Erythroblast (primary cell): ENCODE measurements around the gene ABAT.
A peak's percentile ranks its signal among the peaks of the same experiment; 100 is the strongest.

Experiments
- GATA1 ChIP-seq: IDR thresholded peaks from 2 replicates; pipeline ENCODE4 v1.6.1; 2011; ENCODE audit warnings: low read depth, mild to moderate bottlenecking, control low read depth, low read length, moderate library complexity
- POLR2A ChIP-seq: IDR thresholded peaks from 2 replicates; pipeline ENCODE4 v1.6.1; 2011; ENCODE audit warnings: mild to moderate bottlenecking, low read length

DNA sequence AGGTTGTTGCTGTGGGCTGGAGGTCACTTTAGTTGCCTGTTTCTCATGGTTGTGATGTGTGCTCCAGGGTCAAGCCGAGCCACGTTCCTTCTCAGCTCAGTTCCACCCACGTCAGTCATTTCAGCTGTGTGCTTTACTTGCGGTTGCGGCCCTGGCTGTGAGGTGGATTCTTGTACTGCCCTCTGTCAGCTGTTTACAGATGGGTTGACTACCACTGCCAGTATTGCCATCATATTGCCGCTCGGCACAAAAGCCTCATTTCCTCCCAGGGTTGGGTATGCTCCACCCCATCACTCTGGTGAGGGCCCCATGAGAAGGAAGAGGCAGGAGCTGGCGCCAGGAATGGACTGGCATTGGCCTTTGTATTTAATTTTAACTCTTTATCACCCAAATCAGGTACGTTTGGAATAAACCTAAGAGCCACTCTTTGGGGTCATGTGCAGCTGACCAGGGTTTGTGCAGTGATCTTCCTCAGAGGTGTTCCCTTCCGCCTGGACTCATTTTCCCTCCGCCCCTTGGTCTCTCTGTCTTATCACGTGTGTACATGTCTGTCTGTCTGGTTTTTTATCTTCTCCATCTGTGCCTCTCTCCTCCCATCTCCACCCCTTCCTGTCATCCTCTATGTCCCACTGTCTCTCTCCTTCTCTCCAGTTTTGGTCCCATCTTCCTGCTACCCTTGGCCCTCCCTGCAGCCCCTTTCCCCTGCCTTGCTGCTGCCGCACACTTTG is 27.9 kb upstream of the ABAT start:
- peak; percentile 36 for TF ChIP-seq POLR2A
- no peak for TF ChIP-seq GATA1
